Measurements from ENCODE around the gene RAB3D. TPM values are rescaled to one million over a fixed set of nuclear protein-coding genes. Genes with fewer than 3 reads are reported as not detected.

The RAB3D gene
- total RNA-seq, 2 donors from 2014 or later: 33.9 to 81.2 TPM

DNA sequence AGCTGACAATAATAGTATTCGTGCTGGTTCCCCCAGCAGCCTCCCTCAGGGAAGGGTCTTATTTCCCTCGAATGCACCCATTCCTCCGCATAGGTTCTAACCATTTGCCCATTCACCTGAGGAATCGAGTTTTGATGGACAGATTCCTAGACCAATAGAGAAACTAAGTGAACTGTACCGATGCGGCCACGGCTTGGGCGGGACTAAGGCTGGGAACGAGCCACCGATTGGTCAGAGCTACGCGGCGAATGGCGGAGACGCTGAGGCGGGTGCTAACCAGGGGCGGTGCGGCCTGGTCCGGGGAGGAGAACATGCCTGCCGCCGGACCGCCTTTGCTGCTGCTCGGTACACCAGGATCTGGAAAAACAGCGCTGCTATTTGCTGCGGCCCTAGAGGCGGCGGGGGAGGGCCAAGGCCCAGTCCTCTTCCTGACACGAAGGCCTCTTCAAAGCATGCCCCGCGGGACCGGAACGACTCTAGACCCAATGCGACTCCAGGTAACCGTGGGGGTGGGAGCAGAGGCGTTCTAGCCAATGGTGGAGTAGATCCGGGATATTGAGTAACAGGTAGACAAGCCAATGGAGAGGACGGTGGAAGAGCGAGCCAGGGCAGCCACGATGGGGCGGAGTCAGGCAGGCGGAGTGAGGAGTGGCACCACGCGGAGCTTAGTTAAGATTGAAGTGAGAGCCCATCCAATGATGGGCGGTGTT is 35.1 kb upstream of the RAB3D start, which contains the start of gene SWSAP1:
Gene SWSAP1 (plus strand): TSS at position 234 of the 710 bp plus-strand sequence. CDS start 15 bp downstream, at position 249.
- under 1% methylated on average over 30 of the region's 44 CpGs for WGBS
- intact Hi-C loops (cut with DNase I): loop anchor here (5.0 kb wide), 1 partner anchor 37 kb away; the partner anchor contains the start of gene RAB3D
- H3K9me3 ChIP-seq: no peaks in the 10 kb centered on the region
- H3K4me1 ChIP-seq (replicated peaks): peaks cover 9% of the 10 kb centered on the region
- H3K27me3 ChIP-seq (replicated peaks; ENCODE audit: insufficient read depth): no peaks in the 10 kb centered on the region
- peak within 1 kb of the TSS; percentile 93 to 94 for H3K27ac ChIP-seq
- peak; percentile 99 for DNase-seq (ENCODE audit: low spot score)
- TF ChIP-seq POLR2AphosphoS5 (IDR thresholded peaks at IDR 0.05) (peak; percentile 87), POLR2A (IDR thresholded peaks at IDR 0.05) (no peak)
- TF ChIP-seq, protein P1, sequence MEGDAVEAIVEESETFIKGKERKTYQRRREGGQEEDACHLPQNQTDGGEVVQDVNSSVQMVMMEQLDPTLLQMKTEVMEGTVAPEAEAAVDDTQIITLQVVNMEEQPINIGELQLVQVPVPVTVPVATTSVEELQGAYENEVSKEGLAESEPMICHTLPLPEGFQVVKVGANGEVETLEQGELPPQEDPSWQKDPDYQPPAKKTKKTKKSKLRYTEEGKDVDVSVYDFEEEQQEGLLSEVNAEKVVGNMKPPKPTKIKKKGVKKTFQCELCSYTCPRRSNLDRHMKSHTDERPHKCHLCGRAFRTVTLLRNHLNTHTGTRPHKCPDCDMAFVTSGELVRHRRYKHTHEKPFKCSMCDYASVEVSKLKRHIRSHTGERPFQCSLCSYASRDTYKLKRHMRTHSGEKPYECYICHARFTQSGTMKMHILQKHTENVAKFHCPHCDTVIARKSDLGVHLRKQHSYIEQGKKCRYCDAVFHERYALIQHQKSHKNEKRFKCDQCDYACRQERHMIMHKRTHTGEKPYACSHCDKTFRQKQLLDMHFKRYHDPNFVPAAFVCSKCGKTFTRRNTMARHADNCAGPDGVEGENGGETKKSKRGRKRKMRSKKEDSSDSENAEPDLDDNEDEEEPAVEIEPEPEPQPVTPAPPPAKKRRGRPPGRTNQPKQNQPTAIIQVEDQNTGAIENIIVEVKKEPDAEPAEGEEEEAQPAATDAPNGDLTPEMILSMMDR (IDR thresholded peaks at IDR 0.05): no peak
- H3K36me3 ChIP-seq: no peaks in the 10 kb centered on the region
- peak within 1 kb of the TSS; percentile 46 to 58 for H3K4me3 ChIP-seq

DNA sequence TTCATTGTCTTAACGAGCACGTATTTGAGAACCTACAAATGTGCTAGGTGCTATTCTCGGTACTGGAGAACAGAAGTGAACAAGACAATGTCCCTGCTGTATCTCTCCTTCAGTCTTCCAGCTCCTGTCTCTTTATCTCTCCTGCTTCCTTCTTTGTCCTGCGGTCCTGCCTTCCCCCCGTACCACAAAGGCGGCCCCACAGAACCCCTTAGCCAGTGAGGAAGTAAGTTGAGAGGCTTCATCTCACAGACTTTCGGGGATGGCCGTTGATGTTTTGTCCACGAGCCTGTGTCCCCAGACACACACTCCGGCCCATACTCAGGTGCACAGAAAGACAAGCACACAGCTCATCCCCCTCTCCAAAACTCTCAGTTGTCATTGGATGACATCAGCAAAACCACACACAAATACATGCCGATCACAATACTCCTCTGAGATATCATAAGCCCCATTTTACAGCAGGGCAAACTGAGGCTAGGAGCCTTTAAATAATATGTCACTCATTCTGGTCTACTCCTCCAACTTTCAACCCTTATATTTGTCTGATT is 34.5 kb upstream of the RAB3D start:
- Histone ChIP-seq H3K4me3 (peak overlapping the region; percentile 46 to 58), H3K9me3 (no peaks in the 10 kb centered on the region), H3K36me3 (peaks cover 0 to 2% of the 10 kb centered on the region in 2 donors), H3K27me3 (replicated peaks; ENCODE audit: insufficient read depth) (no peaks in the 10 kb centered on the region), H3K27ac (peak overlapping the region; percentile 93 to 94), H3K4me1 (replicated peaks) (peaks cover 9% of the 10 kb centered on the region)
- intact Hi-C loops (cut with DNase I): no loop called here
- TF ChIP-seq POLR2AphosphoS5 (IDR thresholded peaks at IDR 0.05) (no peak), POLR2A (IDR thresholded peaks at IDR 0.05) (no peak)
- TF ChIP-seq, protein P1 (IDR thresholded peaks at IDR 0.05): no peak
- no peak for DNase-seq (ENCODE audit: low spot score)
- WGBS: 43% methylated on average over 11 of the region's 11 CpGs

DNA sequence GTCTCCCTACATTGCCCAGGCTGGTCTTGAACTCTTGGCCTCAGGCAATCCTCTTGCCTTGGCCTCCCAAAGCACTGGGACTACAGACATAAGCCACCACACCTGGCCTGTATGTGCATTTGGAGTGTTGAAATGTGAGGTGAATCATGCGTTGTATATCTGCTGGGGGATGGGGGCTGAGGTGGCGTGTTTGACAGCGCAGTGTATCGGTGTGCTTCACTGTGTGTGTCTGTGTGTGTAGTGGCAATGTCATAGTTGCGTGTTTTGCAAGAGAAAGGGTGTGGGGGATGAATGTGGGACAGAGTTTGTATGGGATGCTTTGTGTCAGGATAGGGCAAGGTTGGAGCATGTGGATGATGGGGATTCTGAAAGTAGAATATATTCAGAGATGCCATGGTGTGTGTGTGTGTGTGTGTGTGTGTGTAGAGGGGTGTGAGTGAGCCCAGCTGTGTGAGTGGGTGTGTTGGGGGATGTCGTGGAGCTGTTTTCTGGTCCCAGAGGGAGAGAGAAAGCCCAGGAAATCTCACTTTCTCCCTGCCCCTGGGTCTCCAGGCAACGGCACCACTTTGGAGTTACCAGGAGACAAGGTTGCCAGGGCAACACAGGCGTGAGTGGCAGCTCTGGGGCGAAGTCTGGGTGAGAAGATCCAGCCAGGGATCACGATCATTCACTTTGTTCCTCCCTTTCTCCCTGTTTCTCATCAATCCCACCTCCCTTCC is 33.9 kb upstream of the RAB3D start:
- Histone ChIP-seq H3K9me3 (no peaks in the 10 kb centered on the region), H3K4me3 (no peak overlapping the region), H3K27me3 (replicated peaks; ENCODE audit: insufficient read depth) (no peaks in the 10 kb centered on the region), H3K27ac (no peak overlapping the region), H3K4me1 (replicated peaks) (peaks cover 7% of the 10 kb centered on the region), H3K36me3 (peaks cover 0 to 2% of the 10 kb centered on the region in 2 donors)
- intact Hi-C loops (cut with DNase I): no loop called here
- 57% methylated on average over 10 of the region's 10 CpGs for WGBS
- no peak for TF ChIP-seq POLR2AphosphoS5 (IDR thresholded peaks at IDR 0.05)
- TF ChIP-seq, protein P1 (IDR thresholded peaks at IDR 0.05): no peak
- TF ChIP-seq POLR2A (IDR thresholded peaks at IDR 0.05): no peak
- DNase-seq (ENCODE audit: low spot score): no peak

DNA sequence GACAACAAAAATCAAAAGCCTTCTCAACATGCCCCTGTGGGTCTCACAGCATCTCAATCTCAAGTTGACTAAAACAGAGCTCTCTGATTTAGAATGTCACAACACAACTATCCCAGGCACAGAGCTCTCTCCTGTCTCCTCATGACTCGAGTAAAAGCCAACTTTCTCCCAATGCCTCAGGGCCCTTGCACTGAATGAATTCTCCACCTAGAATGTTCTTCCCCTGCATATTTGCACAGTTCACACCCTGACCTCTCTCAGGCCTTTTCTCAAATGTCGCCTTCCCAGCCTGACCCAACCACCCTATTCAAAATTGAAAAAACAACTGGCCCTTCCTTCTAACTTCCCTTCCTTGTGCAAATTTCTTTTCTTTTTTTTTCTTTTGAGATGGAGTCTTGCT is 31.3 kb upstream of the RAB3D start:
- Histone ChIP-seq H3K27ac (no peak overlapping the region), H3K4me3 (no peak overlapping the region), H3K27me3 (replicated peaks; ENCODE audit: insufficient read depth) (no peaks in the 10 kb centered on the region), H3K4me1 (replicated peaks) (peaks cover 3% of the 10 kb centered on the region), H3K9me3 (no peaks in the 10 kb centered on the region), H3K36me3 (peaks cover 0 to 2% of the 10 kb centered on the region in 2 donors)
- 89% methylated on average over 2 of the region's 2 CpGs for WGBS
- DNase-seq (ENCODE audit: low spot score): no peak
- intact Hi-C loops (cut with DNase I): no loop called here
- TF ChIP-seq POLR2AphosphoS5 (IDR thresholded peaks at IDR 0.05): no peak
- no peak for TF ChIP-seq POLR2A (IDR thresholded peaks at IDR 0.05)
- TF ChIP-seq, protein P1 (IDR thresholded peaks at IDR 0.05): no peak
